Suppressor macrophage treated with lipopolysaccharide for 4 hours (primary cell): Measurements from ENCODE around the gene ABHD16B.
A peak's percentile ranks its signal among the peaks of the same experiment; 100 is the strongest.
"Not testable (repeated sequence)": the region's sequence is repeated elsewhere in the genome, so short reads cannot be mapped to it uniquely, and the experiment has no call there.

Experiments used
- DNase-seq: peaks from one replicate; pipeline ENCODE4 v3.0.0-alpha.2; 2020

Gene ABHD16B

GRCh38 chr20:63835021-63835858 is 26.1 kb upstream of the ABHD16B start:
- DNase-seq: peak; percentile 79

- no peak for DNase-seq
Observed at GRCh38 chr20:63836458-63837344, 24.6 kb upstream of the ABHD16B start.

GRCh38 chr20:63837479-63837878 is 23.8 kb upstream of the ABHD16B start:
- peak; percentile 61 for DNase-seq

DNA sequence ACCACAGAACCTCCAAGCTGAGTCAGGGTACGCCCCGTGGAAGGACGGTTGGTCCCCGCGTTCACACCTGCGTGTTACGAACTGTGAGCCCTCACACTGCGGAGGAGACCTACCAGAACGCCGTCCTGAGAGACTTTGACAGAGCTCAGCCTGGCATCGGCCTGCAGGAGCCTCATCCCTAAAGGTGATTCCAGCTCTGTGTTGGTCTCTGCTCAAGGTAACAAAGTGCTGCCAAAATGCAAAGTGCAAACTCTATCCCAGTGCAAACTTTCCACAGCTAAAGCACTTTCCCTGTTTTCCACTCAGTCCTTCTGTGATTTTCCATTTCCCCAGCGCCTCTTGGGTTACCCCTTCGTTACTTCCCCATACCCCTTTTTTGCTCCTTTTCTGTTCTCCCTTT is 21.7 kb upstream of the ABHD16B start:
- DNase-seq: no peak

- DNase-seq: no peak
Observed at GRCh38 chr20:63840405-63840828, 20.9 kb upstream of the ABHD16B start.

DNA sequence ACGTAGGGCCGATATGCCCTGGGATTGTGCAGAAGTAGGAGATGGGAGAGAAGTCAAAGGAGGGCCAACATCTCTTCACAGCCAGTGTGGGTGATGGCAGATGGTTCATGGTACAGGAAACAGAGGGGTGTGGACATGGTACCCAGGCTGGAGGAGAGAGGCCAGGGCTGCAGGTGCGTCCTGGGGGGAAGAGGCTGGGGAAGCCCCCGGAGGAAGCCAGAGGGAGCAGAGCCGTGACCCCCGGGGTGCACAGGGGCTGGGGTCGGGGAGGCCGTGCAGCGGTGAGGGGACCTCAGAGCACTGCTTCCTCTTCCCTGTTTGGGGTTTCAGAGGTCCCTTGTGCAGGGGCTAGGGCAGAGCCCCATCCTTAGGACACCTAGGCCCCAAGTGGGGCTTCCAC is 19.0 kb upstream of the ABHD16B start:
- DNase-seq: no peak

DNA sequence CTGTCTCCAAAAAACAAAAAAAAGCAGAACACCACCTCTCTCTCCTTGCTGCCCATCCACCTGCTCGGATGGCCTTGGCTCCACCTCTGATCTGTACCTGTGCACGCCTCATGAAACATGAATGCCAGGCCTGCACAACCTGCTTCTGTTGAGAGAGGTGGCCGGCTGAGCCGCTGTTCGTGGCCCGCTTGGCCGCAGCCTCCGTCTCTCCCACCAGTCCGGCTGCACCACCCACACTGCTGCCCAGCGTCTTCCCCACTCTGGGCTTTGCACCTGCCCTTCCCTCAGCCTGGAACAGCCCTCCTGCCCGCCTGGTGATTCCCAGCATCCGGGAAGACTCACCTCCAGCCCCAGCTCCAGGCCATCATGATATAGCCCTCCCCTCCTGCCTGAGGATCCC is 18.1 kb upstream of the ABHD16B start:
- DNase-seq: no peak

GRCh38 chr20:63843778-63844177 is 17.5 kb upstream of the ABHD16B start:
- DNase-seq: no peak

DNA sequence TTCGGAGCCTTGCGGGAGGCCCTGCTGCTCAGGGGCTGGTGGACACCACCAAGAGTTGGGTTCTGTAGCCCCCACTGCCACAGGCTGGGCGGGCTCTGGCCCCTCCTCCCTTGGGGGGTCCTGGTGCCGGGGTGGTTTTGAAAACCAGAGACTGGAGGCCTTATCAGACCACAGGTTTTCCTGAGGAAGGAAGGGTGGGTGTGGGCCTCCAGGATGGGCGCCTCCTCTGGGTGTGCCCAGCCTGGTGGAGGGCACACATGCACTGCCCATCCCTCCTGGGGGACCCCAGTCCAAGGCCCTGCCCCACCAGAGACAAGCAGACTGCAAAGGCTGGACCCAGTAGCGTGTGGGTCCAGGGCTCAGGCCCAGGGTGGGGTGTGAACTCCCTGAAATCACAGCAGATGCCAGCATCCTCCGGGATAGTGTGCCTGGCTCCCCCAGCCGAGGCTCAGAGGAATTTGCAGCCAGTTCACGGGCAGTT is 16.7 kb upstream of the ABHD16B start:
- DNase-seq: no peak

DNA sequence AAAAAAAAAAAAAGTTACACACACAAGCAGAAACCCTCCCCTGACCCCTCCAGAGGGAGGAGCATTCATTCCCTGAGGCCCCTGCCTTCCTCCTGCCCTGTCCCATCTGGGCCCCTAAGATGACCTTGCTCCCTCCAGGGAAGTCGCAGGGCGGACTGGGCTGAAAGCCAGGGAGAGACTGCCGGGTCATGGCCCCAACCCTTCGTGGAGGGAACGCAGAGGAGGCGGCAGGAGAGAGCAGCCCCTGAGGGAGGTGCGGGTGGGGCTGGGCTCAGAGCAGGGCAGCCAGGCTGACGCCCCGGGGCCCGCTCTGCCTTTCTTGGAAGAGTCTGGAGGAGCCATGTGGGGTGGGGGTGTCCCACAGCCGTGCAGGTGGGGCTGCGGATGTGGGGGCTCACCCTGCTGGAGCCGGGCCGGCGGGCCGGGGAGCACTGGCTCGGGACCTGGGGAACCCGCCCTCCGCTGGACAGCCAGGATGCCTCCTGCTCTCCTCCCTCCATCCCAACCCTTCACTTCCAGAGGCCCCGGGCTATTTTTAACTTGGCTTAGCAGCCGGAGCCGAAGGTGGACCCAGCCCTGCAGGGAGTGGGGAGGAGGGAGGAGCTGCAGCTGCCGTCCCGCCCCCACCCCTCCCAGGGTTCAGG is 15.0 kb upstream of the ABHD16B start:
- no peak for DNase-seq

DNA sequence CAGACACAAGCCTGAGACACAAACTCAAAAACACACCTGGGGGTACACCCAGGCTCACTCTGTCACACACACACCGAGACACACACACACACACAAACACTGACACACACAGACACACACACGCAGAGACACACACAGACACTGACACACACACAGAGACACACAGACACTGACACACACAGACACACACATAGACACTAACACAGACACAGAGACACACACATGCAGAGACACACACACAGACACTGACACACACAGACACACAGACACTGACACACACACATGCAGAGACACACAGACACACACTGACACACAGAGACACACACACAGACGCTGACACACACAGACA is 14.4 kb upstream of the ABHD16B start:
- DNase-seq: no peak

DNA sequence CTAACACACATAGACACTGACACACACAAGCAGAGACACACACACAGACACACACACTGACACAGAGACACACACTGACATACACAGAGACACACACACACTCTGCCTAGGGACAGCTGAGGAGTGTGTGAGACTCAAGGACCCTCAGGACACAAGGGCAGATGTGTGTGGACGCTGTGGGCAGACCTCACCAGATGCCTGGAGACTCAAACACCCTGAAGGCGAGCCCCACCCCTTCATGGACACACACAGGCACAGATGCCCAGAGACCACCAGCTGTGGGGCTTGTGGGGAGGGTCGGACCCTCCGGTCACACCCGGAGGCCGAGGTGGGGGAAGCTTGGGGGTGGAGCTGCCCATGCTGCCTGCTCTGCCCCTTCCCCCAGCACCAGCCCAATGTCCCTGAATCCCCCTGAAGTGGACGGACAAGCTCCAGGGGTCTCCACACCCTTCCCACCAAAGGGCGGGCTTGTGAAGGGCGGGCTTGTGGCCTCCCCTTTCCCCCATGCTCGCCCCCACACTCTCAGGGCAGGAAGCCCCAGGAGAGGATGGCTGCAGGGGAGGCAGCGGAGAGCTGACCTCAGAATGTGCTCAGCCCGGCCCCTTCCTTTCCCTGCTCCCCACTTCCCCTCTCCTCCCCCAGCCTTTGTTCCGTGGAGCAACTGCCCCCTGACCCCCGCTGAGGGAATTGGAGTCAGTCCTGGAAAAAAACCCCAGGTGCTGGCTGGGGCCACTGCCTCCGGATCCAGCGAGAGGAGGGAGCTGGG is 13.9 kb upstream of the ABHD16B start:
- DNase-seq: no peak

DNA sequence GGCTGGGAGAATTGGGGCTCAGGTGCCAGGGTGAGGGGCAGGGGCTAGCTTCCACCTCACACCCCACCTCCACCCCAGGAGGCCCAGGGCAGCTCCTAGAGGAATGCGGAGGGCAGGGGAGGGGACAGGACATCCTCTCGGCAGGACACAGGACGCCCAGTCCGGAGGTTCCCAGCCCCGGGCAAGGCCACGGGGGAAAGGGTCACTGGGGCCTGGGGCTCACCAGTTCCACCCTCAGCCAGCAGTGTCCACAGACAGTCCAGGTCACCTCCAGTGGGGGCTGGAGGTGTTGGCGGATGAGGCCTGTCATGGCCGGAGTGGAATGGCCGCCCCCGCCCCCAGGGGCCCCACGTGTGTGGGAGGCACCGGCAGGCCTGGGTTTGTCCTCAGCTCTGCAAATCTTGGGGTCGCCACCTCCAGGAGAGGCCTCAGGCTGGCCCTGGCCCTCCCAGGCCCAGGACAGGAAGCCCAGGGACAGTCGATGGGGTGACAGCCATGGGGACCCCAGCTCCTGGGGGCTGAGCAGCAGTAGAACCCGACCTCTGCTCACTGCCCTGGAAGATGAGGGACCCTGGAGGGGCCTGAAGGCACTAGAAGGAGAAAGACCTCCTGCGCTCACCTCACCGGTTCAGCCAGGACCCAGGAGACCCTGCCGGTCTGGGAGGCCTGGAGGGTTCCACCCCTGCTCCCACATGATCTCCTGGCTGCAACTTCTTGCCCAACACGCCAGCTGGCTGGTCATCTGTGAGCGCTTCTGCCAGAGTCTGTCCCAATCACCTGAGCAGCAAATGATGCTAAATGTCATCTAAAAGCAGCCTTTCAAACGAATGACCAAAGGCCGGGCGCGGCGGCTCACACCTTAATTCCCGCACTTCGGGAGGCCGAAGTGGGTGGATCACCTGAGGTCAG is 13.0 kb upstream of the ABHD16B start:
- no peak for DNase-seq

- DNase-seq: peak; percentile 68
Observed at GRCh38 chr20:63850689-63851547, 10.4 kb upstream of the ABHD16B start.

DNA sequence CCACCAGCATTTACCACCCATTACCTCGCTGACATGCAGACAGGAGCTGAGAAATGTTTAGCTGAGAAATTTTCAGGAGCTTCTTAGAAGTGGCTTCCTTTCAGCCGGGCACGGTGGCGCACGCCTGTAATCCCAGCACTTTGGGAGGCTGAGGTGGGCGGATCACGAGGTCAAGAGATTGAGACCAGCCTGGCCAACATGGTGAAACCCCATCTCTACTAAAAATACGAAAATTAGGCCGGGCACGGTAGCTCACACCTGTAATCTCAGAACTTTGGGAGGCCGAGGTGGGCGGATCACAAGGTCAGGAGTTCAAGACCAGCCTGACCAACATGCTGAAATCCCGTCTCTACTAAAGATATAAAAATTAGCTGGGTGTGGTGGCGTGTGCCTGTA is 9.8 kb upstream of the ABHD16B start:
- not testable (repeated sequence) for DNase-seq

DNA sequence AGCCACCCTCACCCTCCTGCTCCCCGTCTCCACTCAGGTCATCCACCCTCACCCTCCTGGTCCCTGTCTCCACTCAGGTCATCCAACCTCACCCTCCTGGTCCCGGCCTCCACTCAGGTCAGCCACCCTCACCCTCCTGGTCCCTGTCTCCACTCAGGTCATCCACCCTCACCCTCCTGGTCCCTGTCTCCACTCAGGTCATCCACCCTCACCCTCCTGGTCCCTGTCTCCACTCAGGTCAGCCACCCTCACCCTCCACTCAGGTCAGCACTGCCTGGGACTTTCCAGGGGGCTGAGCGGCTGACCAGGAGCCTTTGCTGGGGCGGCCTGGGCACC is 7.6 kb upstream of the ABHD16B start:
- not testable (repeated sequence) for DNase-seq

DNA sequence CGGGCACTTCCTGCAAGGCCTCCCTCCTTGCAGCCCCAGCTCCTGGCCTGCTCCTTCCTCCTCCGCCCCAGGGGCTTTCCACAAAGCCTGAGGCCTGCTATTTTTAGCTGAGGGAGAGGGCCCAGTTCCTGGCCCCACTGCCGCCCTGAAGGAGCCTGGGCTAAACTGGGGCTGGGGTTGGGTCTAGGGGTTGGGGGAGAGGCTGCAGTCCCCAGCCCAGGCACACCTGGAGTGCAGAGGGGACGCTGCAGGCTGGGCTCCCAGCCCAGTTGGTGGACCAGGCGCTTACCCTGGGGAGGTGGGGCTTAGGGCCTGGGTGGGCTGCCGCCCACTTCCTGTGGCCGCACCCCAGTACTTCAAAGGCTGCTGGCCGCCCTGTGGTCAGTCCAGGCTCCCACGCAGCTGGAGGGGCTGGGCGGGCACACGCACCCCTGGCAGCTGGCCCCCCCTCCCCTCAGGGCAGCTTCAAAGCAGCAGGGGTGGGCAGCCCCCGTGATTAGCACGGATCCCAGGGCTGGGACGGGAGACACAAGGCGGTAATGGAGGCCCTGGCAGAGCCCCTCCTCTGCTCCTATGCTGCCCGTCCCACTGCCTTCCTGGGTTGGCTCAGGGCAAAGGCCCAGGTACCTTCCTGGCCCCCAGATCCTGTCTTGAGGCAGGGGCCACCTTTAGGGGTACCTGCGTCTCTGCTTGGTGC is 7.1 kb upstream of the ABHD16B start:
- DNase-seq: peak; percentile 75

DNA sequence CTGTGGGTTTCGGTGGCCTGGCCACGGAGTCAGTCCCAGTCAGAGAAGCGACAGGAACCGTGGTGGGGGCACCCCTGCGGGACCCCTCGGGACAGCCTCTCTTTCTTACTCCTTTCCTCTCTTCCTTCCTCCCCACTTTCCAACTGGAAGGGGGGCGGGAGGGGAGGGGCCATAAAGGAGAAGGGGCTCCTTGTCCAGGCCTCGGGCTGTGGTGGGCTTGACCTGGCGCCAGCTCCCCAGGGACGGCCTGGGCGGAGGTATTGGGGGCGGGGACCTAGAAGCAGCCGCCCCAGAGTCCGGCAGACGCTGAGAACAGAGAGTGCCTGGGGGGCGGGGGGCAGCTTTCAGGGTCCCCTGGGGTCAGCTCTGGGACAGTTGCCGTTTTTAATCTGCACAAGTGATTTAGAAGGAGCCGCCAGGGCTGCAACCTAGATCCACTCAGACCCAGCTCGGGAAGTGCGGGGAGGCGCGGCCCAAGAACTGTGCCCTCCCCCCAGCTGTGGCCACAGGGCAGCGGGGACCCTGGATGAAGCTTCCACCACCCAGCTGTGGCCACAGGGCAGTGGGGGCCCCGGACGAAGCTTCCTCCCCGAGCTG is 6.4 kb upstream of the ABHD16B start:
- no peak for DNase-seq

GRCh38 chr20:63855363-63856097 is 5.8 kb upstream of the ABHD16B start:
- no peak for DNase-seq
